SHP77 treated with DMSO at 0.1 percent for 48 hours (cell line): Measurements from ENCODE around the gene CEACAM7.

Experiments
- DNase-seq: peaks from one replicate; lab custom pipeline; 2025; lab: John Stamatoyannopoulos, UW

CEACAM7 gene

GRCh38 chr19:41700381-41701195 is 12.5 kb upstream of the CEACAM7 start:
- no peak for DNase-seq

DNA sequence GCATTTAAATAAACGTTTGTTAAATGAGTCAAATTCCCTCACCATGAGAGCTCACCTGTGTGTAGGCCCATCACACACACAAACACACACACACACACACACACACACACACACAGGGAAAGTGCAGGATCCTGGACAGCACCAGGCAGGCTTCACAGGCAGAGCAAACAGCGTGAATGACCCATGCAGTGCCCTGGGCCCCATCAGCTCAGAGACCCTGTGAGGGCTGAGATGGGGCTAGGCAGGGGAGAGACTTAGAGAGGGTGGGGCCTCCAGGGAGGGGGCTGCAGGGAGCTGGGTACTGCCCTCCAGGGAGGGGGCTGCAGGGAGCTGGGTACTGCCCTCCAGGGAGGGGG is 11.9 kb upstream of the CEACAM7 start:
- no peak for DNase-seq

- DNase-seq, result no peak
Observed at GRCh38 chr19:41699231-41699967, 11.3 kb upstream of the CEACAM7 start.

DNA sequence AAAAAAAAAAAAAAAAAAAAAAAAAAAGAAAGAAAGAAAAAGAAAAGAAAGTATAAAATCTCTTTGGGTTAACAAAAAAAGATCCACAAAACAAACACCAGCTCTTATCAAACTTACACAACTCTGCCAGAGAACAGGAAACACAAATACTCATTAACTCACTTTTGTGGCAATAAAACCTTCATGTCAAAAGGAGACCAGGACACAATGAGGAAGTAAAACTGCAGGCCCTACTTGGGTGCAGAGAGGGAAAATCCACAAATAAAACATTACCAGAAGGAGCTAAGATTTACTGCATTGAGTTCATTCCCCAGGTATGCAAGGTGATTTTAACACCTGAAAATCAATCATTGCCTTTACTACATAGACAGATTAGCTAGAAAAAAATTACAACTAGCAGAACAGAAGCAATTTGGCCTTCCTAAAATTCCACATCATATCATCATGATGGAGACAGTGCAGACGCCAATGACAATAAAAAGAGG is 10.7 kb upstream of the CEACAM7 start:
- DNase-seq, result no peak

DNA sequence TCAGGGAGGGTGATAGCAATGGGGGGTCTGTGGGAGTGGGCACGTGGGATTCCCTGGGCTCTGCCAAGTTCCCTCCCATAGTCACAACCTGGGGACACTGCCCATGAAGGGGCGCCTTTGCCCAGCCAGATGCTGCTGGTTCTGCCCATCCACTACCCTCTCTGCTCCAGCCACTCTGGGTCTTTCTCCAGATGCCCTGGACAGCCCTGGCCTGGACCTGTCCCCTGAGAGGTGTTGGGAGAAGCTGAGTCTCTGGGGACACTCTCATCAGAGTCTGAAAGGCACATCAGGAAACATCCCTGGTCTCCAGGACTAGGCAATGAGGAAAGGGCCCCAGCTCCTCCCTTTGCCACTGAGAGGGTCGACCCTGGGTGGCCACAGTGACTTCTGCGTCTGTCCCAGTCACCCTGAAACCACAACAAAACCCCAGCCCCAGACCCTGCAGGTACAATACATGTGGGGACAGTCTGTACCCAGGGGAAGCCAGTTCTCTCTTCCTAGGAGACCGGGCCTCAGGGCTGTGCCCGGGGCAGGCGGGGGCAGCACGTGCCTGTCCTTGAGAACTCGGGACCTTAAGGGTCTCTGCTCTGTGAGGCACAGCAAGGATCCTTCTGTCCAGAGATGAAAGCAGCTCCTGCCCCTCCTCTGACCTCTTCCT is 9.3 kb upstream of the CEACAM7 start:
- DNase-seq, result no peak

- no peak for DNase-seq
Observed at GRCh38 chr19:41696402-41697197, 8.5 kb upstream of the CEACAM7 start.

- no peak for DNase-seq
Observed at GRCh38 chr19:41695745-41696144, 7.7 kb upstream of the CEACAM7 start.

- DNase-seq, result no peak
Observed at GRCh38 chr19:41694831-41695635, 7.0 kb upstream of the CEACAM7 start.

GRCh38 chr19:41694196-41694595 is 6.1 kb upstream of the CEACAM7 start:
- no peak for DNase-seq

DNA sequence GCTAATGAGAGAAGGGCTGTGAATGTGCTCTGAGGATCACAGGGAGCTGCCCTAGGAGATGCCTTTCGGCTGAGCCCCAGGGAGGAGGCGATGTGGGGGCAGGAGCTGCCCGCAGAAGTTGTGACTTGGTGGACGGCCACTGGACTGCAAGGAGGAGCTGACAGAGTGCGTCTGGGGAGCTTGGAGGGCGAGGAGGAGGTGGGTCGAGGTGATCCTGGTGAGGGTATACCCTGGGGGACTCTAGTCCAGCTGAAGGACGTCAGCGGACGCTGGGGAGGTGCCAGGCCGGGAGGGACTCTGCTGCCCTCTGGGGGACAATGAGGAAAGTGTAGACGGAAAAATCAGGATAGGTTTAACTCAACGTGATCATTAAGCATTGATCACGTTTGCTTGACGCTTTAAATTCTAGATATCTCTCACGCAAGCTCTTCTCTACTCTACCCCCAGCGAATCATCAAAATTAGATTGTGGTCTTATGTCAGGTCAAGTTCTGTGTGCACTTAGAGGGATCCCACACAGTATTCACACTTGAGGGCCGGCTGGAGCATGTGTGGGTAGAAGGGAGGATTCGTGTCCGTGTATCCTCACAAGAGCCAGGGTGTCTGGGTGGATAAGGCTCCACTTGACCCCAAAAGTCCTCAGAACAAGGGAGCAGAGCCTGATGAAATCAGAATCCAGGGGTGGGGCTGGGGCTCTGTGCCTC is 3.3 kb upstream of the CEACAM7 start:
- no peak for DNase-seq

GRCh38 chr19:41690801-41691065 is 2.7 kb upstream of the CEACAM7 start:
- no peak for DNase-seq

DNA sequence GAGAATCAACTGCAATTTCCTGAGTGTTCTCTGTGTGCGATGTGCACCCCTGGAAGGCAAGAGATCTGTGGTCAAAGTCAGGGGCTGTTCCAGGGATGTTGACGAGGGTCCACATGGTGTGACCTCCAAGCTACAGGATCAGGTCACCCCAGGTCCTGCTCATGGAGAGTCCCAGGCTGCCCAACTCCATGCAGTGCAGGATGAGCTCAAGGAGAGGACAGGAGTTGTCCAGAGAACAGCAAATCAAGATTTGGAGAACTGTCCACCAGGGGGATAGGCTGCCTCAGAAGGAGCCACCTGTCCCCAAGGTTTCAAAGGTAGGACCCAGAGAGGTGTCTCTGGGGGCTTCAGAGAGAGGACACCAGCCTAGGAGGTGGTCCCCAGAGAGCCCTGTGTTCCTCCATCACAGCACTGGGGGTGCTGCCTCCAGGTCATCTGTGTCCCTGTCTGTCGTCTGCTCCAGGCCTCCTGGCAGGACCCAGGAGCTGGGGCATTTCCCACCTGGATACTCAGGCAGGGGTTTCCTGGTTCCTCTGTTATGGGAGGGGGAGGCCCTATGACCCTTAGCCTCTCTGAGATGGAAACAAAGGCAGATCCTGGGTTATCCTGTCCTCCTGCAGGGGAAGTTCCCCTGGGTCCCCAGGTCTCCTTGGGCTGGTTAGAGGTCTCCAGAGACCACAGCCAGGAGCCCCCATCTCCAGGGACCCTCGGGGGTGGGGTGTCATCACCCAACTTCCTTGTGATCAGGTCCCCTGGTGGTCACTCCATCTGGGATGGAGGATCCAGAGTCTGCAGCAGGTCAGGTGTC is 2.1 kb upstream of the CEACAM7 start:
- no peak for DNase-seq

DNA sequence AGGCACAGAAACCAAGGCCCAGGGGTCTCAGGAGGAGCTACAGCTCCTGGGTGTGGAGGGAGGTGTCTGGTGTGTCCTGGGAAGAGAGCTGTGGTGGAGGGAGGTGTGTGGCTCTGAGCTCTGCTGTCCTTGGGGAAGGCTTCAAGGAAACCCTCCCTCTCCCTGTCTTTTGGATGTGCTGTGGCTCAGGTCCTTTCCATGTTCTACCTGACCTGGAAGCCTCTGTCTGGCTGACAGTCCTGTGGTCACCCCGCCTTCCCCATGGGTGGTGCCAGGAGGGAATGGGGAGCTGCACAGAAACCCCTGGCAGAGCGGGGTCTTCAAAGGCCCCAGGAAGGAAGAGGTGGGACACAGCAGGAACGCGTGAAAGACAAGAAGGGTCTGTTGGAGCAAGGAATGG is 617 bp upstream of the CEACAM7 start:
- no peak for DNase-seq

- DNase-seq, result no peak
Observed at GRCh38 chr19:41687419-41687818, 651 bp downstream of the CEACAM7 start.

DNA sequence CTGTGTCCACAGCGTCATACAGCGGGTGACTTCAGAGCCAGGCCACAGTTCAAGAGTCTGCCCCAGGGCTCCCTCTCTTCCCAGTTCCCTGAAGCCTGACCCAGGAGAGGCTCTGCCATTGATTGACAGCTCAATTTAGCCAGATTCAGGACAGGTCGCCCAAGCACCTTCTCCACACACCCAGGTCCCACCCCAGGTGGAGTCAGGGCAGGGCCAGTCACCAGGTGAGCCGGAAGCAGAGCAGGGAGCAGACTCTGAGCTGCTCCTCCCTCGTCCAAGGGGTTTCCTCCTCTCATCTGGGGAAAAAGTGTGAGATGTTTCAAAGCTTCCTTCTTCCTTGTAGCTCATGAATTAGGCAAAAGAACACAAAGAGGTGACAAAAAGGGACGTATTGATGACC is 5.6 kb downstream of the CEACAM7 start:
- DNase-seq, result no peak

DNA sequence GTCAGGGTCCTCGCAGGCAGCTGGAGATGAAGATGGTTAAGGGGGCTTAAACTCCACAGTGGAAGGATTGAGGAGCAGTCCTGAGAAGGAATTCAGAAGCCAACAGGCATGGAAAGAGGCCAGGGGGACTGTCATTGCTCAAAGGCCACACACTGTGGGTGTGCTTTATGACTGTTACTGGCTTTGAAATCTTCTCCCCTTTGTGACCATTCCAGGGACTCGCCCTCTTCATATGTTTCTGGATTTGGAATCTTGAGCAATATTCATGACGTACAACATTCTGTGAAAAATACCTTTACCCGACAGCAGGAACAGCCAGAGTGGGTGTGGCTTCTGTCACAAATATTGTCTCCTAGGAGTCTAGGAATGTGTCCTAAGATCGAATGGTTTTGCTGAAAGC is 16.6 kb downstream of the CEACAM7 start:
- no peak for DNase-seq

GRCh38 chr19:41670755-41671154 is 17.3 kb downstream of the CEACAM7 start:
- DNase-seq, result no peak

DNA sequence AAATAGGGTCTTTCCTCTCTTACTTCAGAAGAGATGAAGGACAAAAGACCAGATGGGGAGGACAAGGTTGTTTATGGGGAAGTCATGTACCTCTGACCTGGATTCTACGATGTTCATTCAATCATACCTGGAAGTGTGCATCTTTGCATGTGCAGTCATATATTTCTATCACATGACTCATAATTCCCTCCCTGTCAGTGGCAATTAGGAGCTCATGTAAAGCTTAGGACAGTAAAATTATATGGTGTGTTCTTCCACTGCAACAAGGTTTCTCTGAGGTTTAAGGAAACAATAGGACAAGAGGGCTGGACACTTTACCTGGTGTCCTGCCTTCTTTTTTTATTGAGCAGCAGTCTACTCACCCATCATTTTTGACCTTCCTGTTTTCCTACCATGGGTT is 19.8 kb downstream of the CEACAM7 start:
- no peak for DNase-seq

DNA sequence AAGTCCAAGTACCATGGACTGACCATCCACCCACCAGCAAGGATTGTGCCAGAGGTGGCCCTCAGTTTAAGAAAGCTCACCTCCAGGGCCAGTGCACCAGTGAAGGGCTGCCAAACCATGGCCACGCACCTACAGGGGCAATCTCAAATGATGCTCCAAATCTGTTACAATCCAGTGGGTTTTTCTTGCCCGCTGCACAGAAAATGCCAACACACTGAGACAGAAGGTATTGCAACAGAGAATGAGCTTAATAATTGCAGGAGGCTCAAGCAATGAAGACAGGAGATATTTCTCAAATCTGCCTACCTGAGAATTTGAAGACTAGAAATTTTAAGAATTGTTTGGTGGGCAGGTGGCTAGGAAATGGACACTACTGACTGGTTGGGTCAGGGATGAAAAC is 22.0 kb downstream of the CEACAM7 start:
- DNase-seq, result no peak

DNA sequence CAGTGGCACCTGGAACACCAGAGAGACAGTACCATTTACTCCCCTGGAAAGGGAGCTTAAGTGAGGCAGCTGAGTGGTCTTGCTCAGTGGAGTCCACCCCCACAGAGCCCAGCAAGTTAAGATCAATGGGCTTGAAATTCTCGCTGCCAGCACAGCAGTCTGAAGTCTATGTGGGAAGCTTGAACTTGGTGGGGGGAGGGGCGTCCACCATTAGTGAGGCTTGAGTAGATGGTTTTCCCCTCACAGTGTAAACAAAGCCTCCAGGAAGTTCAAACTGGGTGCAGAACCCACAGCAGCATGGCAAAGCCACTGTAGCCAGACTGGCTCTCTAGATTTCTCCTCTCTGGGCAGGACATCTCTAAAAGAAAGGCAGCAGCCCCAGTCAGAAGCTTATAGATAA is 30.9 kb downstream of the CEACAM7 start:
- DNase-seq, result no peak
